Fibroblast of lung (primary cell): Measurements from ENCODE around the gene C6orf15.

Source experiments
- EZH2 ChIP-seq: IDR thresholded peaks from 2 replicates; pipeline ENCODE4 v1.5.1; 2012; ENCODE audit warnings: low read length, control low read depth, mild to moderate bottlenecking; ENCODE audit errors: missing control alignments
- TF ChIP-seq, protein P1 (sequence below), 2 donors: IDR thresholded peaks in 1 of 2; conservative IDR thresholded peaks in 1 of 2; 1 replicate in 1 of 2; 2 replicates in 1 of 2; pipeline ENCODE4 v1.5.1; 2011 to 2012; ENCODE audit warnings: low read length in 2 of 2, control low read depth in 1 of 2, inconsistent platforms in 1 of 2, low read depth in 1 of 2, mild to moderate bottlenecking in 1 of 2

DNA sequence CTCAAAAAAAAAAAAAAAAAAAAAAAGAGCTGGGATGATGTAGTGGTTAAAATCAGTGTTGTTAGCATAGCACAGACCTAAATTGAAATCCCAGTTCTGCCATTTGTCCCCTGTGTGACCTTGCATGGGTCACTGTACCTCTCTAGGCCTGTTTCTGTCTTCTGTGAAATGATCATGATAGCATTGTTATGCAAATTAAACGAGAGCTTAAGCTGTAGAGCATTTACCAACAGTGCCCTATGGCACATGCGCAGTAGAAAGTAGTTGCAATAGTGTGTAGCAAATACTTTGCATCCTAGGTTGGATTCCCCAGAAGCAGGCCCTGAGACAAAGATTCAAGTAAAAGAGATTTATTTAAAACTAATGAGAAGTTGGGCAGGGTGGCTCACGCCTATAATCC, 19.2 kb upstream of the C6orf15 start:
- TF ChIP-seq, protein P1, sequence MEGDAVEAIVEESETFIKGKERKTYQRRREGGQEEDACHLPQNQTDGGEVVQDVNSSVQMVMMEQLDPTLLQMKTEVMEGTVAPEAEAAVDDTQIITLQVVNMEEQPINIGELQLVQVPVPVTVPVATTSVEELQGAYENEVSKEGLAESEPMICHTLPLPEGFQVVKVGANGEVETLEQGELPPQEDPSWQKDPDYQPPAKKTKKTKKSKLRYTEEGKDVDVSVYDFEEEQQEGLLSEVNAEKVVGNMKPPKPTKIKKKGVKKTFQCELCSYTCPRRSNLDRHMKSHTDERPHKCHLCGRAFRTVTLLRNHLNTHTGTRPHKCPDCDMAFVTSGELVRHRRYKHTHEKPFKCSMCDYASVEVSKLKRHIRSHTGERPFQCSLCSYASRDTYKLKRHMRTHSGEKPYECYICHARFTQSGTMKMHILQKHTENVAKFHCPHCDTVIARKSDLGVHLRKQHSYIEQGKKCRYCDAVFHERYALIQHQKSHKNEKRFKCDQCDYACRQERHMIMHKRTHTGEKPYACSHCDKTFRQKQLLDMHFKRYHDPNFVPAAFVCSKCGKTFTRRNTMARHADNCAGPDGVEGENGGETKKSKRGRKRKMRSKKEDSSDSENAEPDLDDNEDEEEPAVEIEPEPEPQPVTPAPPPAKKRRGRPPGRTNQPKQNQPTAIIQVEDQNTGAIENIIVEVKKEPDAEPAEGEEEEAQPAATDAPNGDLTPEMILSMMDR (conservative IDR thresholded peaks at IDR 0.05 in 1 of 2, IDR thresholded peaks at IDR 0.05 in 1 of 2; ENCODE audit: low read depth in 1 of 2, low read length in 2 of 2), result no peak
- no peak for TF ChIP-seq EZH2
